ENCODE data around the gene FOXN3.

- TF ChIP-seq CTCF (IDR thresholded peaks at IDR 0.05 in 8 of 11, conservative IDR thresholded peaks at IDR 0.05 in 3 of 11) (no peak), POLR2A (IDR thresholded peaks at IDR 0.05) (no peak)
Observed at GRCh38 chr14:89242652-89243279, 174.3 kb downstream of the FOXN3 start.
